HG02571 (cell line): ENCODE results near the gene TRIM59.

ENCODE experiments used
- ATAC-seq: cut with Tn5 transposase; IDR thresholded peaks from one replicate; pipeline ENCODE4 v1.9.1; 2021; ENCODE audit warnings: mild to moderate bottlenecking, moderate library complexity; ENCODE audit not compliant: unreplicated experiment

Gene TRIM59

GRCh38 chr3:160403796-160404470 lies 45.7 kb downstream of the TRIM59 start:
- ATAC-seq, result no peak

- ATAC-seq, result no peak
These were observed 46.5 kb downstream of the TRIM59 start for GRCh38 chr3:160403028-160403545.

GRCh38 chr3:160402221-160403027 lies 47.2 kb downstream of the TRIM59 start:
- no peak for ATAC-seq

- ATAC-seq, result no peak
These were observed 48.1 kb downstream of the TRIM59 start for GRCh38 chr3:160401291-160402095.

- peak; percentile 22 for ATAC-seq
These were observed 48.9 kb downstream of the TRIM59 start for GRCh38 chr3:160400702-160401150.

- peak; percentile 15 for ATAC-seq
These were observed 49.4 kb downstream of the TRIM59 start for GRCh38 chr3:160400030-160400701.

GRCh38 chr3:160399125-160400029 lies 50.2 kb downstream of the TRIM59 start, which contains the start of the genes IFT80 and SMC4:
Gene IFT80 (minus strand): TSS chr3:160399225. CDS start chr3:160384600, 14,625 bp downstream.
Gene SMC4 (plus strand): TSS chr3:160399650. CDS start chr3:160400827, 1,177 bp downstream.
- peak; percentile 93 for ATAC-seq

- ATAC-seq, result peak; percentile 6
These were observed 50.8 kb downstream of the TRIM59 start for GRCh38 chr3:160398820-160399124.

- ATAC-seq, result no peak
These were observed 54.3 kb downstream of the TRIM59 start for GRCh38 chr3:160395297-160395696.

GRCh38 chr3:160394009-160394392 lies 55.6 kb downstream of the TRIM59 start:
- no peak for ATAC-seq

- ATAC-seq, result no peak
These were observed 56.1 kb downstream of the TRIM59 start for GRCh38 chr3:160393346-160394008.

- ATAC-seq, result no peak
These were observed 56.8 kb downstream of the TRIM59 start for GRCh38 chr3:160392798-160393197.

- ATAC-seq, result no peak
These were observed 58.9 kb downstream of the TRIM59 start for GRCh38 chr3:160390565-160391138.
